ENCODE data around the gene CDADC1. TPM values are rescaled to one million over a fixed set of nuclear protein-coding genes. Genes with fewer than 3 reads are reported as not detected.
A peak's percentile ranks its signal among the peaks of the same experiment; 100 is the strongest.

CDADC1 gene
- total RNA-seq, 4 donors from 2014 or later, result 9.0 to 19.5 (median 14.1) TPM

GRCh38 chr13:49219647-49220035, 28.1 kb upstream of the CDADC1 start:
- Histone ChIP-seq H3K27ac (no peak overlapping the region), H3K4me3 (peak overlapping the region; percentile 25 to 56 (median 30)), H3K9me3 (no peaks in the 10 kb centered on the region), H3K4me1 (peaks cover 0 to 39% (median 13%) of the 10 kb centered on the region in 4 donors), H3K27me3 (peaks cover 0 to 49% of the 10 kb centered on the region in 2 donors), H3K36me3 (no peaks in the 10 kb centered on the region)
- WGBS, 2 donors, result 15 to 26% methylated on average over 15 to 16 of the region's 17 CpGs
- no peak for DNase-seq (ENCODE audit: low spot score in 2 of 2)
- no peak for TF ChIP-seq POLR2A (IDR thresholded peaks at IDR 0.05)
- TF ChIP-seq CTCF (IDR thresholded peaks at IDR 0.05), result no peak

GRCh38 chr13:49220036-49220855, 27.5 kb upstream of the CDADC1 start, which contains the start of gene MLNR:
Gene MLNR, plus strand, starts transcription at chr13:49220338. Its CDS starts 0 bp downstream, at chr13:49220338.
- Histone ChIP-seq H3K36me3 (no peaks in the 10 kb centered on the region), H3K9me3 (no peaks in the 10 kb centered on the region), H3K27ac (no peak within 1 kb of the TSS), H3K27me3 (peaks cover 0 to 49% of the 10 kb centered on the region in 2 donors), H3K4me3 (peak within 1 kb of the TSS; percentile 25 to 56 (median 30)), H3K4me1 (peaks cover 0 to 34% (median 10%) of the 10 kb centered on the region in 4 donors)
- whole genome bisulfite sequencing, 2 donors, result 3% methylated on average over 15 to 22 of the region's 111 CpGs
- TF ChIP-seq POLR2A (IDR thresholded peaks at IDR 0.05) (no peak), CTCF (IDR thresholded peaks at IDR 0.05) (peak in 2 of 5 experiments; percentile 24 to 25)
- DNase-seq (ENCODE audit: low spot score in 2 of 2), result no peak

GRCh38 chr13:49220856-49221589, 26.7 kb upstream of the CDADC1 start:
- Histone ChIP-seq H3K4me1 (peaks cover 0 to 36% (median 9%) of the 10 kb centered on the region in 4 donors), H3K27ac (no peak overlapping the region), H3K4me3 (peak overlapping the region in 2 of 4 donors; percentile 26 to 56), H3K27me3 (peaks cover 0 to 49% of the 10 kb centered on the region in 2 donors), H3K9me3 (no peaks in the 10 kb centered on the region), H3K36me3 (no peaks in the 10 kb centered on the region)
- no peak for DNase-seq (ENCODE audit: low spot score in 2 of 2)
- 7 to 8% methylated on average over 37 to 56 of the region's 73 CpGs for WGBS, 2 donors
- no peak for TF ChIP-seq POLR2A (IDR thresholded peaks at IDR 0.05)
- TF ChIP-seq CTCF (IDR thresholded peaks at IDR 0.05), result no peak

- H3K27me3 ChIP-seq, result peaks cover 0 to 49% of the 10 kb centered on the region in 2 donors
- DNase-seq (ENCODE audit: low spot score in 2 of 2), result no peak
- no peak overlapping the region for H3K4me3 ChIP-seq
- no peaks in the 10 kb centered on the region for H3K36me3 ChIP-seq
- H3K4me1 ChIP-seq, result peaks cover 0 to 36% (median 9%) of the 10 kb centered on the region in 4 donors
- H3K9me3 ChIP-seq, result no peaks in the 10 kb centered on the region
- TF ChIP-seq POLR2A (IDR thresholded peaks at IDR 0.05), result no peak
- TF ChIP-seq EP300 (IDR thresholded peaks at IDR 0.05), result no peak
- no peak for TF ChIP-seq CTCF (IDR thresholded peaks at IDR 0.05)
- WGBS, 2 donors, result 73 to 81% methylated on average over 4 of the region's 4 CpGs
- no peak overlapping the region for H3K27ac ChIP-seq
These were observed 26.1 kb upstream of the CDADC1 start for GRCh38 chr13:49221590-49221965.

All from tibial nerve (tissue), 4 donors.